Activated naive CD4-positive, alpha-beta T cell treated with anti-CD3 and anti-CD28 coated beads for 36 hours (primary cell): Measurements from ENCODE around the gene DBNL. TPM values are rescaled to one million over a fixed set of nuclear protein-coding genes. Genes with fewer than 3 reads are reported as not detected.

Experiments used
- CTCF ChIA-PET: fragments of 350-600 bp; sonication (Branson Sonifier 250); formaldehyde crosslinking; loops from one replicate; lab custom pipeline; 2021; ENCODE audit warnings: antibody characterized with exemption; lab: Charles Lee
- DNase-seq: peaks from one replicate; pipeline ENCODE4 v3.0.0-alpha.2; 2020
- H3K27ac Mint-ChIP-seq: one replicate; pipeline ENCODE4 v1.8.0; 2021; ENCODE audit warnings: mild to moderate bottlenecking, mixed read lengths
- H3K27me3 Mint-ChIP-seq: one replicate; pipeline ENCODE4 v1.8.0; 2021; ENCODE audit warnings: low read depth, mixed read lengths
- H3K36me3 Mint-ChIP-seq: one replicate; pipeline ENCODE4 v1.8.0; 2021; ENCODE audit warnings: low read depth, mixed read lengths
- H3K4me1 Mint-ChIP-seq: one replicate; pipeline ENCODE4 v1.8.0; 2021; ENCODE audit warnings: low read depth, mixed read lengths
- H3K4me3 Mint-ChIP-seq: one replicate; pipeline ENCODE4 v1.8.0; 2021; ENCODE audit warnings: mild to moderate bottlenecking, moderate library complexity, mixed read lengths
- H3K9me3 Mint-ChIP-seq: one replicate; pipeline ENCODE4 v1.8.0; 2021; ENCODE audit warnings: mixed read lengths
- intact Hi-C: fragments of 100-400 bp; cut with micrococcal nuclease; formaldehyde crosslinking; loops from one replicate; pipeline ENCODE4 v1.15.1; 2023
- total RNA-seq, 2 experiments: library from RNA; stranded (reverse); gene quantifications; one replicate each; pipeline ENCODE4 v1.2.3, GENCODE V29; 2021

Gene DBNL
- total RNA-seq, 2 experiments from 2014 or later, result 82.3 TPM

DNA sequence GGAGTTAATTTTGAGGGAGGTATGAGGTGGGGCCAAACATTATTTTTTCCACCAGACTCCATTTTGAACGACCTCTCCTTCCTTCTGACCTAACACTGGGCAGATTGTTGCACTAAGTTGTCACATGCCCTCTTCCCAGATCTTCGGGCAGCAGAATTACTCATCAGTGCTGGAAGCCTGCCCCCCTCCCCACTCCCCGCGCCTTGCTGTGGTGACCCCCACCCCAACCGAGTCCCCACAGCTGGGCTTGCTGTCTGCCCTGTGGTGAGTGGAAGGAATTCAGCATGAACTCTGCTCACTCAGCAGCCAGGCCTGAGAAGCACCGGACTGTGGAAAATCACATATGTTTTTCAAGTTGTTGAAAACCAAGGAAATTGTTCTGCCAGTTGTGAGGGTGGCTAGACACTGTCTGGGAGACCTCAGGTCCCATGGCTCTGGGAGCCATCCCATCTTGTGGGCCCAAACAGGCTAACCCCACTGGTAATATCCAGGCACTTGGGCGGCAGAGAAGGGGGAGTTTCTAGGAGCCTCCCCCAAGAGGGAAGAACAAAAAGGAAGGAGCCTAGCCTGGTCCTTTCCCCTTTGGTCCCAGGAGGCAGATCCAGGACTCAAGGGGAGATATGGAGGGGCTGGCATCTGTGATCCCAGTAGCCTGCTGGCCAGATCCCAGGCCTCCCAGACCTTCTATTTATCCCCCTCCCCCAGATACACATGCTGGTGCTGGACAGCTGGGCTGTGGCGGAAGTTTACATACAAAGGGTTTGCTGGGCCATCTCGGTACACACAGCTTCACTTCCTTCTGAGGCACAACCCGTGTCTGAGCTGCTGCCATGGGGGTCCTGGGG is 56.2 kb downstream of the DBNL start:
- DNase-seq, result no peak
- H3K27ac Mint-ChIP-seq, result no peak overlapping the region
- intact Hi-C loops, result no loop called here
- peaks cover 19% of the 10 kb centered on the region for H3K4me1 Mint-ChIP-seq
- H3K36me3 Mint-ChIP-seq, result no peaks in the 10 kb centered on the region
- H3K9me3 Mint-ChIP-seq, result no peaks in the 10 kb centered on the region
- H3K27me3 Mint-ChIP-seq, result no peaks in the 10 kb centered on the region
- CTCF ChIA-PET, result no interaction called here
- no peak overlapping the region for H3K4me3 Mint-ChIP-seq

DNA sequence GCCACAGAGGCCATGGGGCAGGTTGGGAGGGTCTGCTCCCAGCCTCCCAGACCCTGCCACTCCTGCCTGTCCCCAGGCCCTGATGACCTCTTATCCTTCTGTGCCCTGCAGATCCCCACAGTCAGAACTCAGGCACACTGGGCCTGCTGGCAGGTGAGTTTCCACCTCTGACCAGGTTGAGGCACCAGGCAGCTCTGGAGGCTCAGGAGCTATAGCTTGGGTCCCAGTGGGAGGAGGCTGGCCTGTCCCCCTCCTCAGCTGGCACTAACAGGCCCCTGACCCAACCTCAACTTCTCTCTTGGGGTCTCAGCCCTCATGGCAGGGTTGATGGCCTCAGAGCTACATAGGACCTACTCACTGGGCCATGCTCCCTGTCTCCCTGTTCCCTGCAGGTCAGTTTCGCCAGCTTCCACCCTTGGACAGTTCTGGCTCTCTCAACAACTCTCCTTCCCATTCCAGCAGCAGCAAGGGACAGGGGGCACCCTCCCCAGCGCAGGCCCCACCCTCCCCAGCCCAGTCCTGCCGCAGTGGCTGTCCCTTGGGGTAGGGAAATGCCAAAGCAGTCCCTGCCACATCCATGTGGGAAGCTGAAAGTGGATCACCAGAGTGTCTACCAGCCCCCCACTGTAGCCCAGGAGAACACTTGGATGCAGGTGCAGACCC is 56.9 kb downstream of the DBNL start:
- DNase-seq, result no peak
- H3K9me3 Mint-ChIP-seq, result no peaks in the 10 kb centered on the region
- peaks cover 27% of the 10 kb centered on the region for H3K4me1 Mint-ChIP-seq
- H3K36me3 Mint-ChIP-seq, result no peaks in the 10 kb centered on the region
- intact Hi-C loops, result no loop called here
- CTCF ChIA-PET, result no interaction called here
- H3K27me3 Mint-ChIP-seq, result no peaks in the 10 kb centered on the region
- no peak overlapping the region for H3K27ac Mint-ChIP-seq
- H3K4me3 Mint-ChIP-seq, result no peak overlapping the region

DNA sequence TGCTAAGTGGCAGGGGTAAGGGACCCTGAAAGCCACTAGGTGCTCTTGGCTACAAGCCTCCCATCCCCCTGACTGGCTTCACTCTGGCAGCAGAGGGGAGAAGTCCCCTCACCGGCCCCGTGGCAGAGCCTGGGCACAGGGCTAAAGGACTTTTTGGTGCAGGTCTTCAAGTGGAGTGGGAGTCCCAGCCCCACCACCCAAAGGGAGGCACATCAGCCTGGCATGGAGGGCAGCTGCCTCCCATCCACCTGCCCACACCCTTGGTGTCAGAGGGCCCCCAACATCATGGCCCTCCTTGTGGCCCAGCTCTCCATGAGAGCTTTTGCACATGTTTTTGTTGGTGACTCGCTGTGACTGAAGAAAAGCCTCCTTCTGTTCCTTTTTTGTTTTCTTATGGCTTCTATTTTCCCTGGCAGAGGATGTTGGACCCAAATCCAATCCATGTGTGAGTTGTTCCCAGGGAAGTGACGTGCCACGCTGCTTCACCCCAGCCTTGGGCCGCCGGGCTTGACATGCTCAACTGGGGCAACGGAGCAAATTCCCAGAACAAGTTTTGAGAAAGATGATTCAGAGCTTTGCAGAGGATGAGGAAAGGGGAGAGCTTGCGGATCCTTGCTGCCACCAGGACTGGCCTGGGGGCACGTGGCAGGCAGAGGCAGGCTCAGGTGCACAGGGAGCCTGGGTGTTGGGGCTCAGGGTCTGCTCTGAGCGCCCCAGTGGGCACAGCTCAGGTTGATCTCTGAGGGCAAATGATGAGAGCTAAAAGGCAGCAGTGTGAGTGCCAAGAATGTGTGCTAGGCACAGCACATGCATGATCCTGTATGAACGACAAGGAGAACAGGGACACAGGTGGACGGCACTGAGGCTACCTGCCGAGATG is 57.7 kb downstream of the DBNL start:
- Mint-ChIP-seq H3K27ac (no peak overlapping the region), H3K4me1 (peaks cover 21% of the 10 kb centered on the region), H3K4me3 (no peak overlapping the region), H3K9me3 (no peaks in the 10 kb centered on the region), H3K36me3 (no peaks in the 10 kb centered on the region), H3K27me3 (no peaks in the 10 kb centered on the region)
- no peak for DNase-seq
- intact Hi-C loops, result no loop called here
- CTCF ChIA-PET, result no interaction called here

DNA sequence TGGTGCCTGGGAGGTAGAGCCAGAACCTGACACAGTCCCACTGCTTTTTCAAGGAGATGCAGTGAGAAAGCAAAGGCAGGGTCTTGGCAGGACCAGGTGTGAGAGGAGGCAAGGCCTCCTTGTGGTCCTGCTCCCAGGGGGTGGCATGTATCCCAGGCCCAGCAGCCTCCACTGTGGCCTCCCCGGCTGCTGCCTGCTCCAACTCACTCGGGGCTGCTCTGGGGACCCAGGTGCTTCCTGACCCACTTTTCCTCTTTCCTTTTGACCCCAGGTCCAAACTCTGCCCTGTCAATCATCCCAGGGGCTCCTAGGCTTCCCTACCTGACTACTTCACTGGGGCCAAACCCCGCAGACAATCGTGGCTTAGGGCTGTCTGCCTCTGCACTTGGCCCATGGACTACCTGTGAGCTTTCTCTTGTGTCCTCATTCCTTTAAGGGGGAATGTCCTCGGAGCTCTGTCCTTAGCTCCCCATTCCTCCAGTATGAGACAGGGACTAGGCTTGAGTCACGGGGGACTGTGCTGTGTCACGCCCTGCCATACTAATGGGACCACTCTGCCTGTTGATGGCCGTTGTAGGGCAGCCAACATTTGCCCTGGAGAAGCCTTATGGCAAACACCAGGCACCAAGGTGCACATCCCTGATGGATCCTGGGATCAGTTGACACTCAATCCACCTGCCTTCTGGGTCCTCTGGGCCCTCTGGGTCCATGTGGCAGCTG is 58.5 kb downstream of the DBNL start:
- Mint-ChIP-seq H3K36me3 (no peaks in the 10 kb centered on the region), H3K27ac (no peak overlapping the region), H3K4me3 (peak overlapping the region; percentile 49), H3K27me3 (no peaks in the 10 kb centered on the region), H3K9me3 (no peaks in the 10 kb centered on the region), H3K4me1 (peaks cover 14% of the 10 kb centered on the region)
- CTCF ChIA-PET, result no interaction called here
- intact Hi-C loops, result no loop called here
- no peak for DNase-seq

DNA sequence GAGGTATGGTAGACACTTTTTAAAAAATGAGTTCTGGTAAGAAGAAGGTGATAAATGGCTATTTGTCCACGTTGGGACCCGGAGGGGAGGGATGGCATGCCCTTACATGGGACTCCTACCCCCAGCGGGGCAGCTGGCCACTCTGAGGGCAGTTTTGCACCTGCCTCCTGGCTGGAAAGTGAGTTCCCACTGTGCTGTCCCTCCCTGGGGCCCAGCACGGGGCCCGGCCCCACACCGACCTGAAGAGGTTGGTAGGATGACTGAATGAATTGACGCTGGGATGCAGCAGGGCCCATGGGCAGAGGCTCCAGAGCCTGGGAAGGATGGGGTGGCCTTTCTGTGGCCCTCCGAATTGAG is 59.0 kb downstream of the DBNL start:
- no peak for DNase-seq
- H3K36me3 Mint-ChIP-seq, result no peaks in the 10 kb centered on the region
- H3K27ac Mint-ChIP-seq, result no peak overlapping the region
- H3K27me3 Mint-ChIP-seq, result no peaks in the 10 kb centered on the region
- CTCF ChIA-PET, result no interaction called here
- no peaks in the 10 kb centered on the region for H3K9me3 Mint-ChIP-seq
- intact Hi-C loops, result no loop called here
- H3K4me3 Mint-ChIP-seq, result peak overlapping the region; percentile 49
- peaks cover 14% of the 10 kb centered on the region for H3K4me1 Mint-ChIP-seq

DNA sequence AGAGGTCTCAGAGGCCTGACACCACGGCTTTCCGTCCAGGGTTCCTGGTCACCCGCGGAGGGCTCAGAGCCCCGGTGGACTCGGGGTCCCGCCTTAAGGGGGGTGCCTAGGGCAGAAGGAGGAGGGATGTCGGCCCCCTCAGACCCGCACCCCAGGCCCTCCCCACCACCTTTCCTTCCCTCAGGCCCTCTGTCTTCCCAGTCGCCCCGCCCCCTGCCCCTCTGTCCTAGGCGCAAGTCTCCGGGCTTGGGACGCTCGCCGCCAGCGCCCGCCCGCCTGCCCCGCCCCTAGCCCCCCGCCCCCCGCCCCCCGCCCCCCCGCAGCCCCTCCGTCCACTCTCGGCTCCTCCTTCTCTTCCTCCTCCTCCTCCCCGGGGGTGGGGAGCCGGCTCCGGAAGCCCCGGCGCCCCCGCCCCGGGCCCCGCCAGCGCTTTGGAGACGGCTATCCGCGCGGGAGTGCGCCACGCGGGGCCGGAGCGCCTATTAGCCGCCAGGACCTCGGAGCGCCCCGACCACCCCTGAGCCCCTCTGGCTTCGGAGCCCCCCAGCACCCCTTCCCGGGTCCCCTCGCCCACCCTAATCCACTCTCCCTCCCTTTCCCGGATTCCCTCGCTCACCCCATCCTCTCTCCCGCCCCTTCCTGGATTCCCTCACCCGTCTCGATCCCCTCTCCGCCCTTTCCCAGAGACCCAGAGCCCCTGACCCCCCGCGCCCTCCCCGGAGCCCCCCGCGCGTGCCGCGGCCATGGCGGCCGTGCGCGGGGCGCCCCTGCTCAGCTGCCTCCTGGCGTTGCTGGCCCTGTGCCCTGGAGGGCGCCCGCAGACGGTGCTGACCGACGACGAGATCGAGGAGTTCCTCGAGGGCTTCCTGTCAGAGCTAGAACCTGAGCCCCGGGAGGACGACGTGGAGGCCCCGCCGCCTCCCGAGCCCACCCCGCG is 59.7 kb downstream of the DBNL start, which contains the start of gene AEBP1:
Gene AEBP1 (plus strand): TSS at position 423 of the 937 bp plus-strand sequence. CDS start 321 bp downstream, at position 744.
- H3K4me3 Mint-ChIP-seq, result peak within 1 kb of the TSS; percentile 68
- H3K36me3 Mint-ChIP-seq, result no peaks in the 10 kb centered on the region
- no peak within 1 kb of the TSS for H3K27ac Mint-ChIP-seq
- intact Hi-C loops, result no loop called here
- no peaks in the 10 kb centered on the region for H3K27me3 Mint-ChIP-seq
- H3K4me1 Mint-ChIP-seq, result peaks cover 14% of the 10 kb centered on the region
- CTCF ChIA-PET, result interaction anchor here (0.6 to 0.8 kb wide), 2 partner anchors 27 to 130 kb away, joined by 3 read pairs; no protein-coding TSS in a partner anchor
- DNase-seq, result peak; percentile 59
- H3K9me3 Mint-ChIP-seq, result no peaks in the 10 kb centered on the region

DNA sequence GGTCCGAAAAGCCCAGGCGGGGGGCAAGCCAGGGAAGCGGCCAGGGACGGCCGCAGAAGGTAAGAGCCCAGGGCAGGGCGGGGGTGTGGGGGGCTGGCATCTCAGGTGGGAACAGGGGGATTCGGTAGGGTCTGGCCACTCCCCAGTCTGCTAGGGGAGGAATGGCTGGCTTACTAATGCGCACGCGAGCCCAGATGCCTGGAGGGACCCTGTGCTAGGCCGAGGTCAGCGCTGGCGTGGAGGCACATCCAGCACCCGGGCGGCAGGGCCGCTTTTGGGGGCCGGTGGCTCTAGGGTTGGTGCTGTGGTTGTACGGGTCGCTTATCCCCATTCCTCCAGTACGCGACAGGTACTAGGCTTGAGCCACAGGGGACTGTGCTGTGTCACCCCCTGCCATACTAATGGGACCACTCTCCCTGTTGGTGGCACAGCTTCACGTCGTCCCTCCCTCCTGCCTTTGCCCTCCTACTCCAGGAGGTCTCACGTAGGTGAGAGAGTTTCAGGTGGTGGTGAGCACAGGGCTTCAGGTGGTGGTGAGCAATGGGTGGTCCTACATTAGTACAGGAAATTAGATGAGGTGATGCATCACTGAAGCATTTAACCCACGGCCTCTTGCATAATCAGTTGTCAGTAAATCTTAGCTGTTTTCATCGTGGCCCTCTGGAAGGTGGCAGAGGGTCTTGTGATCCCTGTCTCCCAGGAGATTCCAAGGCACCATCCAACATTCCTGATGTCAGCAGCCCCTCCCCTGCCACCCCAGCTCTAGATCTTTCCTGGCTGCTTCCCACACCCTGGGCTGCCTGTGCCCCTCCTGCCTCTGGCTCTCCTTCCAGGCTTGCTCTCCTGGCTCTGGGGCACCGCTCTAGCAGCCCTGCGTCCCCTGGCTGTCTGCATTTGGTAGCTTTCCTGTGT is 60.6 kb downstream of the DBNL start:
- CTCF ChIA-PET, result interaction anchor here (0.6 to 1.0 kb wide), 3 partner anchors 7 to 131 kb away, joined by 3 to 5 read pairs (median 3); no protein-coding TSS in a partner anchor

DNA sequence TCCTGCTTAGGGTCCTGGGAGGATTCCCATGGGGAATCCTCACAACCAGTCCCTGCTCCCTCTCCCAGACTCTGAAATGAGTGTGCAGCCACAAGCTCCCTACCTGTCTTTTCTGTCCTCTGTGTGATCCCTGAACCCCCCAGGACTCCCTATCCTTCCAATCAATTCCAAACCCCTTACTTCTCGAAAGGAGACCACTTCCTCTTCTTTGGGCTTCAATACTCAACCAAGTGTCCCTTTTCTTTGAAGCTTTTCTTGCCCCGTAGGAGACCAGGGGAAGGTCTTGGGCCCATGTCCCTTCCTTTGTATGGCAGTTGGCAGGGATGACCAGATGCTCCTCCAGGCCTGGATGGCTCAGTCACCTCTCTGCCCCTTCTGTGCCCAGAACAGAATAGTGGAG is 61.3 kb downstream of the DBNL start:
- no peaks in the 10 kb centered on the region for H3K9me3 Mint-ChIP-seq
- no peak for DNase-seq
- H3K4me1 Mint-ChIP-seq, result peaks cover 14% of the 10 kb centered on the region
- intact Hi-C loops, result no loop called here
- CTCF ChIA-PET, result interaction anchor here (1.0 kb wide), 1 partner anchor 8 kb away, joined by 5 read pairs; no protein-coding TSS in a partner anchor
- peak overlapping the region; percentile 68 for H3K4me3 Mint-ChIP-seq
- H3K27ac Mint-ChIP-seq, result peak overlapping the region; percentile 2
- no peaks in the 10 kb centered on the region for H3K36me3 Mint-ChIP-seq
- H3K27me3 Mint-ChIP-seq, result no peaks in the 10 kb centered on the region

More for the DNA sequence above, 60.6 kb downstream of the DBNL start:
- DNase-seq, result no peak
- no peaks in the 10 kb centered on the region for H3K9me3 Mint-ChIP-seq
- no peaks in the 10 kb centered on the region for H3K27me3 Mint-ChIP-seq
- H3K36me3 Mint-ChIP-seq, result no peaks in the 10 kb centered on the region
- no peak overlapping the region for H3K27ac Mint-ChIP-seq
- peak overlapping the region; percentile 68 for H3K4me3 Mint-ChIP-seq
- intact Hi-C loops, result no loop called here
- H3K4me1 Mint-ChIP-seq, result peaks cover 14% of the 10 kb centered on the region

DNA sequence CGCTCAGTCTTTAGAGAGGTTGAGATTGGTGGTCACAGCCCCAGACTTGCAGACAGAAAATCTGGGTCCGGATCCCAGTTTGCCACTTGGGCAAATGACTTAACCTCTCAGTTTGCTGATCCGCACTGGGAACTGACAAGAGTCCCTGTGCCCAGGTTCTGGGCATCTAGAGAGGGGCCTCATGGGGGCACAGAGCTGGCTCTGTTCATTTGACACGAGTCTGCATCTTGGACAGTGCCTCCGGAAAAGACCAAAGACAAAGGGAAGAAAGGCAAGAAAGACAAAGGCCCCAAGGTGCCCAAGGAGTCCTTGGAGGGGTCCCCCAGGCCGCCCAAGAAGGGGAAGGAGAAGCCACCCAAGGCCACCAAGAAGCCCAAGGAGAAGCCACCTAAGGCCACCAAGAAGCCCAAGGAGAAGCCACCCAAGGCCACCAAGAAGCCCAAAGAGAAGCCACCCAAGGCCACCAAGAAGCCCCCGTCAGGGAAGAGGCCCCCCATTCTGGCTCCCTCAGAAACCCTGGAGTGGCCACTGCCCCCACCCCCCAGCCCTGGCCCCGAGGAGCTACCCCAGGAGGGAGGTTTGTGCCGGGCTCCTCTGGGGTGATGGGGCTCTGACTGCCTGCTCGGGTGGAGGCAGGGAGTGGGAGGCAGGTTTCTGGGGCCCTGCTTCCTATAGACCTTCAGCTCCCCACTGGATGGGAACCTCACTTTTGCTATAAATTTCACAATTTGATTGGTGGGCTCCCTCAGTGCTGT is 62.0 kb downstream of the DBNL start:
- H3K4me3 Mint-ChIP-seq, result no peak overlapping the region
- no peak for DNase-seq
- H3K27me3 Mint-ChIP-seq, result no peaks in the 10 kb centered on the region
- CTCF ChIA-PET, result interaction anchor here (0.8 to 1.1 kb wide), 3 partner anchors 9 to 95 kb away, joined by 3 to 5 read pairs (median 3); no protein-coding TSS in a partner anchor
- H3K4me1 Mint-ChIP-seq, result peaks cover 14% of the 10 kb centered on the region
- intact Hi-C loops, result no loop called here
- no peaks in the 10 kb centered on the region for H3K36me3 Mint-ChIP-seq
- H3K27ac Mint-ChIP-seq, result no peak overlapping the region
- no peaks in the 10 kb centered on the region for H3K9me3 Mint-ChIP-seq
